ENCODE measurements around the gene WEE2.

DNA sequence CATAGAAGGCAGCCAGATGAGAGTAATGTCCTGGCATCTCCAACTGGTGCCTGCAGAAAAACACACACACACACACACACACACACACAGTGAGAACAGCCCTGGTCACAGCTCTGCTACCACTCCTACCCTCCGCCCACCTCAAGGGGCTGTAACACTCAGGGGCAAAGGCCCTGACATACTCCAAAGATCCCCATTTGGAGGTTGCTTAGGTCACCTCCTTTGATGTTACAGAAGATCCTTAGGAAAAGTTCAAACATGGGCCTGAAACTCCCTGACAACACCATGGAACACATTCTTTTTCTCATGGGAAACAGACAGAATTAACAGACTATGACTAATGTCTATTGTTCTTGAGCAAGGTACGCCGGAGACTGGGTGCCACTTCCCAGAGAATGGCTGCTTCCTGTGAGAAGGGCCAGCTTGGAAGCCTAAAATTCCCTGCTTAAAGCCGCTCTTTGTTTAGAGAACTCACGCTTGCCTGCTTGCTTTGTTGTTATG lies 33.9 kb upstream of the WEE2 start:
- TF ChIP-seq, protein P1, sequence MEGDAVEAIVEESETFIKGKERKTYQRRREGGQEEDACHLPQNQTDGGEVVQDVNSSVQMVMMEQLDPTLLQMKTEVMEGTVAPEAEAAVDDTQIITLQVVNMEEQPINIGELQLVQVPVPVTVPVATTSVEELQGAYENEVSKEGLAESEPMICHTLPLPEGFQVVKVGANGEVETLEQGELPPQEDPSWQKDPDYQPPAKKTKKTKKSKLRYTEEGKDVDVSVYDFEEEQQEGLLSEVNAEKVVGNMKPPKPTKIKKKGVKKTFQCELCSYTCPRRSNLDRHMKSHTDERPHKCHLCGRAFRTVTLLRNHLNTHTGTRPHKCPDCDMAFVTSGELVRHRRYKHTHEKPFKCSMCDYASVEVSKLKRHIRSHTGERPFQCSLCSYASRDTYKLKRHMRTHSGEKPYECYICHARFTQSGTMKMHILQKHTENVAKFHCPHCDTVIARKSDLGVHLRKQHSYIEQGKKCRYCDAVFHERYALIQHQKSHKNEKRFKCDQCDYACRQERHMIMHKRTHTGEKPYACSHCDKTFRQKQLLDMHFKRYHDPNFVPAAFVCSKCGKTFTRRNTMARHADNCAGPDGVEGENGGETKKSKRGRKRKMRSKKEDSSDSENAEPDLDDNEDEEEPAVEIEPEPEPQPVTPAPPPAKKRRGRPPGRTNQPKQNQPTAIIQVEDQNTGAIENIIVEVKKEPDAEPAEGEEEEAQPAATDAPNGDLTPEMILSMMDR (IDR thresholded peaks at IDR 0.05): no peak
- TF ChIP-seq POLR2A (IDR thresholded peaks at IDR 0.05): no peak
